WERI-Rb-1 (cell line): ENCODE data around the gene RAF1.

Source experiments
- DNase-seq: peaks from one replicate; pipeline ENCODE4 v3.0.0-alpha.2; 2020
- H3K27ac ChIP-seq: fragments of 250-450 bp; sonication (Bioruptor Pico); 2 replicates; pipeline ENCODE4 v1.5.1; 2020; ENCODE audit warnings: mild to moderate bottlenecking, moderate library complexity
- H3K27me3 ChIP-seq: fragments of 250-450 bp; sonication (Bioruptor Pico); 2 replicates; pipeline ENCODE4 v1.5.1; 2021; ENCODE audit warnings: mild to moderate bottlenecking, low read depth, moderate library complexity; ENCODE audit not compliant: insufficient read depth, severe bottlenecking
- H3K36me3 ChIP-seq: fragments of 250-450 bp; sonication (Bioruptor Pico); 2 replicates; pipeline ENCODE4 v1.5.1; 2020; ENCODE audit warnings: mild to moderate bottlenecking, moderate library complexity
- H3K4me3 ChIP-seq: 2 replicates; pipeline ENCODE4 v1.5.1; 2011; ENCODE audit warnings: low read depth, mild to moderate bottlenecking, control low read depth, low read length
- H3K9me3 ChIP-seq: fragments of 250-450 bp; sonication (Bioruptor Pico); 2 replicates; pipeline ENCODE4 v1.5.1; 2021; ENCODE audit warnings: mild to moderate bottlenecking, moderate library complexity; ENCODE audit not compliant: severe bottlenecking
- CTCF ChIP-seq: IDR thresholded peaks from 2 replicates; pipeline ENCODE4 v1.5.1; 2011; ENCODE audit warnings: low read depth, mild to moderate bottlenecking, control low read depth, inconsistent platforms, low read length

Gene RAF1

GRCh38 chr3:12591456-12591855, 72.5 kb downstream of the RAF1 start:
- Histone ChIP-seq H3K27ac (no peak overlapping the region), H3K27me3 (no peaks in the 10 kb centered on the region), H3K9me3 (no peaks in the 10 kb centered on the region), H3K36me3 (peaks cover 87% of the 10 kb centered on the region), H3K4me3 (no peak overlapping the region)
- no peak for DNase-seq
- TF ChIP-seq CTCF: no peak

DNA sequence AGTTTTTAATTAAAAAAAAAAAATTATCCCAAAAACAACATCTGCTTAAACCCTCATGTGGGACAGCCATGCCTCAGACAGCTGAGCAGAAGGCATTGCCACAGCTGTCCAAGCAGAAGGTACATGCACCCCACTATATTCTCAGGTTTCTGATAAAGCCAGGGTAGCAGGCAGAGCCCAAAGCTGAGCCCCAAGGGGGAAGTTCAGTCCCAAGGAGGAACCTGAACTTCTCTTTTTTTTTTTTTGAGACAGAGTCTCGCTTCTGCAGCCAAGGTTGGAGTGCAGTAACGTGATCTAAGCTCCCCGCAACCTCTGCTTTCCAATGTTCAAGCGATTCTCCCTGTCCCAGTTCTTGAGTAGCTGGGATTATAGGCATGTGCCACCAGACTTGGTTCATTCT, 73.8 kb downstream of the RAF1 start:
- H3K36me3 ChIP-seq: peaks cover 88% of the 10 kb centered on the region
- TF ChIP-seq CTCF: no peak
- no peaks in the 10 kb centered on the region for H3K9me3 ChIP-seq
- no peak overlapping the region for H3K4me3 ChIP-seq
- H3K27ac ChIP-seq: no peak overlapping the region
- no peak for DNase-seq
- H3K27me3 ChIP-seq: no peaks in the 10 kb centered on the region

DNA sequence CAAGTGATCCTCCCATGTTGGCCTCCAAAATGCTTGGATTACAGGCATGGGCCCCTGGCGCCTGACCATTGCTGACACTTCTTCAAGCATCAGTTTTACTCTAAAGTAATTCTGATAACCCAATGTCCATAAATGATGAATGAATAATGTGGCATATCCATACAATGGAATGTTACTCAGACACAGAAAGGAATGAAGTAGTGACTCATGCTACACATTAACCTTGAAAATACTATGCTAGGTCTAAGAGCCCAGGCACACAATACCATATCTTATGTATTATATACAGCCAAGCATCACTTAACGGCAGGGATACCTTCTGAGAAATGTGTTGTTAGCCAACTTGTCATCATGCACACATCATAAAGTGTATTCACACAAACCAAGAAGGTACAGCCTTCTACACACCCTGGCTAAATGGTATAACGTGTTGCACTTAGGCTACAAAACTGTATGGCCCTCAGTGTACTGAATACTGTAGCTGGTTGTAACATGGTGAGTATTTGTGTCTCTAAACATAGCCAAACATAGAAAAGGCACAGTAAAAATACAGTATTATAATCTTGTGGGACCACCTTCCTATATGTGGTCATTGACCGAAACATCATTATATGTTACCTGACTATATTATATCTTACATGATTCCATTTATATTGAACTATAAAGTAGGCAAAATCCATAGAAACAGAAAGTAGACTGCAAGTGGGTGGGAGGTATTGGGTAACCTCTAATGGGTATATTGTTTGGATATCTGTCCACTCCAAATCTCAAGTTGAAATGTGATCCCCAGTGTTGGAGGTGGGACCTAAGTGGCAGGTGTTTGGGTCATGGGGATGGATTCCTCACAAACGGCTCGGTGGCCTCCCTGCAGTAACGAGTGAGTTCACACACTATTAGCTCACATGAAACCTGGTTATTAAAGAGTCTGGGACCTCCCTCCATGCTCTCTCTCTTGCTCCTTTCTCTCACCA, 75.6 kb downstream of the RAF1 start:
- Histone ChIP-seq H3K9me3 (no peaks in the 10 kb centered on the region), H3K4me3 (no peak overlapping the region), H3K27ac (no peak overlapping the region), H3K36me3 (peaks cover 89% of the 10 kb centered on the region), H3K27me3 (no peaks in the 10 kb centered on the region)
- no peak for TF ChIP-seq CTCF
- DNase-seq: no peak

GRCh38 chr3:12586403-12586802, 77.5 kb downstream of the RAF1 start:
- no peak overlapping the region for H3K27ac ChIP-seq
- no peak for TF ChIP-seq CTCF
- no peak for DNase-seq
- H3K9me3 ChIP-seq: no peaks in the 10 kb centered on the region
- no peak overlapping the region for H3K4me3 ChIP-seq
- H3K36me3 ChIP-seq: peaks cover 89% of the 10 kb centered on the region
- no peaks in the 10 kb centered on the region for H3K27me3 ChIP-seq

- no peak overlapping the region for H3K4me3 ChIP-seq
- no peaks in the 10 kb centered on the region for H3K27me3 ChIP-seq
- no peak for DNase-seq
- no peak overlapping the region for H3K27ac ChIP-seq
- no peak for TF ChIP-seq CTCF
- H3K36me3 ChIP-seq: peaks cover 89% of the 10 kb centered on the region
- H3K9me3 ChIP-seq: no peaks in the 10 kb centered on the region
Measured at GRCh38 chr3:12585970-12586369, 77.9 kb downstream of the RAF1 start.

- Histone ChIP-seq H3K9me3 (no peaks in the 10 kb centered on the region), H3K4me3 (no peak overlapping the region), H3K27me3 (no peaks in the 10 kb centered on the region), H3K27ac (no peak overlapping the region), H3K36me3 (peaks cover 89% of the 10 kb centered on the region)
- DNase-seq: no peak
- TF ChIP-seq CTCF: no peak
Measured at GRCh38 chr3:12585181-12585580, 78.7 kb downstream of the RAF1 start.
